ENCODE data around the gene NTF4.

GRCh38 chr19:49081273-49081672 lies 16.7 kb upstream of the NTF4 start:
- TF ChIP-seq CTCF (IDR thresholded peaks at IDR 0.05; ENCODE audit: insufficient read depth, low read depth, low read length) (no peak), EZH2 (IDR thresholded peaks at IDR 0.05; ENCODE audit: insufficient read depth, low read length) (no peak)

Measured in astrocyte (in vitro differentiated cells and primary cell).